Stimulated activated CD8-positive, alpha-beta memory T cell treated with anti-CD3 and anti-CD28 coated beads, Interleukin-7, amount 100 ng/mL, for 48 hours (primary cell): ENCODE measurements around the gene ZNF248.

Experiments
- DNase-seq, 2 donors: peaks; one replicate each; pipeline ENCODE4 v3.0.0-alpha.2; 2020; ENCODE audit warnings: low read depth in 1 of 2; ENCODE audit errors: extremely low read depth in 1 of 2

Gene ZNF248

DNA sequence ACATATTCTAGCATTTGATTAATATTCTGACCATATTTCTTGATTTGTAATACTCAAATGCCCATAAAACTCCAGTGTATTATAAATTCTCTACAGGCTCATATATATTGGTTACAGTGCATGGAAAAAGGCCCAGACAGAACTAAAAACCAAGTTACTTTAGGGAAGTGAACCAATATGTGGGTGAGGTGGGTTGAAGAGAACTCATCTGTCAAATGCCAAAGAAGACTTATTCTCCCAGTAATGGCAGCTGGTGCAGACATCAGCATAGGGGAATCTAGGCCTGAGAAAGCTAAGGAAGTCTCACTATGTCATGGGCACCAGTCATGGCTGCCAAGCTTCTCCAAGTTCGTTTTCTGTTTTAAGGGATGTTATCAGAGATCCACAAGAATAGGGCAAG is 30.6 kb downstream of the ZNF248 start:
- no peak for DNase-seq

DNA sequence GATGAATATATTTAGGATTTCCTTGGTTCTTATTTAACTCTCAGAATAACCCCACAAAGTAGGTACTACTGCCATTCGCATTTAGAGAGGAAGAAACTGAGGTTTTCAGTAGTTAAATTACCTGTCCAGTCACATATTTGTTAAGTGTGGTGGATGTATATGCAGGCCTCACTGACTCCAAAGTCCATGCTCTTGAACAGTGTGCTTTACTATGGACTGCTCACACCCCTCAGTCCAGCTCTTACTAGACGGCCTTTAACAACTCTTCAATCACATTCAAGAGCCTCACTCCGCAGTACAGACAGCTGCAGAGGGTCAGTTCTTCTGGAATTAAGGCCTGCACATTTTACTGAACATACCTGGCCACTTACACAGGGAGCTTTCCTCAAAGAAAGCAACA is 36.2 kb downstream of the ZNF248 start:
- DNase-seq: no peak

DNA sequence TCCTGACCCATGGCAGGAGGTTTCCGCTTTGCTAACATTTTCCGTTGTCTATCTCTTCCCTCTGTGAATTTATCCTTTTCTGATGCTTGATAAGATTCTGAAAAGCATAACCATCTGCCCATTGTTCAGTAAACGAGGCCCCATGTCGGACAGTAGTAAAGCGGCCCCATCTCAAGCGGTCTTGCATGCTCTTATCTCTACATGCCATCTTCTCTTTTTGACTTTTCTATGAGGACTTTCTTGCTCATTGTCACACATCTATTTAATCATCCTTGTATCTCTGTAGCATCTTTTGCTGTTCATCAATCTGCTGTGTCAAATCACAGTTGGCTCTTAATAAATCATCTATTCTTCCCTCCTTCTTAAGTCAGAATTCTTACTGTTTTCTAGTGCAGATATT is 37.6 kb downstream of the ZNF248 start:
- DNase-seq: no peak

DNA sequence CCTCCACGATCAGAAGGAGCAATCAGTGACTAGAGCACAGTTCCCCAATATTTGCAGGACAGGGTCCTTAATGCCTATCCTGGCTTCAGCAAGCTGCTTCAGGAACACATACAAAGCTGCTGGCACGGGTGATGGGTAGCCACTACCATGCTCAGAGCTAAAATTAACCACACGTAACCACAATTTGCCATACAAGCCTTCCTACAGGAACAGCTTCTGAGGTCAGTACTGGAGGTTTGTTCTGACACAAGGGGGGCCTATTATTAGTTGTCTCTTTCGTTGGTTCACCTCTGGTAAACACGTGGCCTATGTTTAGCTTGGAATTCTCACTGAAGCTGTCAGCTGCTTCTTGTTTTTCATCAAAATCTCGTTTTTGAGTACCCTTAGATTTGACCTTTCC is 41.1 kb downstream of the ZNF248 start:
- no peak for DNase-seq

DNA sequence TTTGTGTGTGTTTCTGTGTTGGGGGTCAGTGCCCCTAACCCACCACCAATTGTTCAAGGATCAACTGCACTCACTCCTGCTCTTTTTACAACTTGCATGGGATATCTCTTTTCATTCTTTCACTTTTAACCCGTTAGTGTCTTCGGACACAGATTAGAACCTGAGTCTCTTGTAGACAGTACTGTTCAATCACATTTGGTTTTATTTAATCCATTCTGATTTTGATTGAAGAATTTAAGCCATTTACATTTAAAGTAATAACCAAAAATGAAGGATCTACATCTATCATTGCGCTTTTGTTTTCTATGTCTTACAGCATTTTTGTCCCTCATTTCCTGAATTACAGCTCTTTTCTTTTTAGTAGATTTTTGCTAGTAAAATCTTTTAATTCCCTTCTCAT is 43.6 kb downstream of the ZNF248 start:
- no peak for DNase-seq

DNA sequence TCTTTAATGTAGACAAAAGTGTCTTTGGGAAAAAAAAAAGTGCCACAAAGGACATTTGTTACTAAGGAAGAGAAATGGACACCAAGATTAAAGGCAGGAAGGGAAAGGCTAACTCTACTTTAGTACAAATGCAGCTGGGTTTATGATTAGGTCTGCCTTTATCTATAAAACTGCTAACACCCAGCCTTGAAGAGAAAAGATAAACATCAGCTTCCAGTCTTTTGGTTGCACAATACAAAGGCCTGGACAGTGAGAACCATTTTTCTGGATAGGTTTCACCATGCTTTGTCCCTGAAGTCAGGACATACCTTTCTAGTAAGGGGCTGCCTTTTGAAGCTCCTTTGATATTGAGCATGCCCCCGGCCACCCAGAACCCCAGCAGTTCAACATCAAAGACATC is 45.1 kb downstream of the ZNF248 start:
- DNase-seq: no peak

DNA sequence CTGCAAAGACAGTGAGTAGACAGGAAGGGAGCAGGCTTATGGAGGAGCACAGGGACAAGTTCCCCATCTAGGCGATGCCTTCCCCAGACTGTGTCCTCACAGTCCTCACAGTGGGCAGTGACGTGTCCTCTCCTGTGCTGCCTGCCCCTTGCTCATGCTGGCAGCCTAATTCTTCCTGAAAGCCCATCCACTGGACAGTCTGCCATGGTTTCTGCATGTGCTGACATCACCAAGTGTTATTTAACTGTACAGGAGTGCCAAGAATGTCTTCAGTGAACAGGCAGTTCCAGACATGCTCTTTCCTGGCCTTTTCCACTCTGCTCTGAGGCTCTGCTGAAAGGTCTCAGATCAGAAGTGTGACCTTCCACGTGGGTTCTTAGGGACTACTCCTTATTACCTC is 54.1 kb downstream of the ZNF248 start:
- no peak for DNase-seq

DNA sequence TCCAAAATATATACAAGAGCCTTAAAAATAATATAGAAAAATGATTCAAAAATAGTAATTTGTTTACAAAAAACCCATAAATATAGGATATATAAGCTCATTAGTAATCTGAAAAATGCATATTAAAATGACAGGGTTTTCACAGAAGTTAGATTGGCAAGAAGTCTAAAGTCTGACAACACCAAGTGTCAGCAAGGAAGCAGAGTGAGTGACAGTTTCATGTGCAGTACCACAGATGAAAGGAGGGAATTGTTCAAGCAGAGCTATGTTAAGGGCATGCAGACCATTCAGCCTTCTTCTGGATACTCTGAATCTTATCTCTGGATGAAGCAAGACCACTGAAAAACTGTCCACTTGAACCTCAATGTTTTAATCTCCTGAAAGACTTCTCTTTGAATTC is 55.9 kb downstream of the ZNF248 start:
- no peak for DNase-seq

DNA sequence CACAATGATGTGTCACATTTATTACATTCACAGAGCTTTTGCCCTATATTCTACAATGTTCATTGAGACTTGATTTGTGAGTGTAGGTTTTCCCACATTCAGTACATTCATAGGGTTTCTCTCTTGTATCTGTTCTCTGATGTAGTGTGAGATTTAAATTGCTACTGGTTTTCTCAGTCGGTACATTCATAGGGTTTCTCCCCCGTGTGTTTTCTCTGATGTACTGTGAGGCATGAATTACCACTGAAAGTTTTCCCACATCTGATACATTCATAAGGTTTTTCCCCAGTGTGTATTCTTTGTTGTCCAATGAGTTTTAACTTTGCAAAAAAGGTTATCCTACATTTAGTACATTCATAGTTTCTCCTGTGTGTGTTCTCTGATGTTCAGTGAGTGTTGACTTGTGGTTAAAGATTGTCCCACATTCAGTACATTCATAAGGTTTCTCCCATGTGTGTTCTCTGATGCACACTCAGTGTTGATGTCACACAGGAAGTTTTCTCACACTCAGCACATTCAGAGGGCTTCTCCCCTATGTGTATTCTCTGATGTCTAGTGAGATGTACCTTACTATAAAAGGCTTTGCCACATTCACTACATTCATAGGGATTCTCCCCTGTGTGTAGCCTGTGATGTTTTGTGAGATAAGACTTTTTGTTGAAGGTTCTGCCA is 63.0 kb downstream of the ZNF248 start:
- DNase-seq: no peak

DNA sequence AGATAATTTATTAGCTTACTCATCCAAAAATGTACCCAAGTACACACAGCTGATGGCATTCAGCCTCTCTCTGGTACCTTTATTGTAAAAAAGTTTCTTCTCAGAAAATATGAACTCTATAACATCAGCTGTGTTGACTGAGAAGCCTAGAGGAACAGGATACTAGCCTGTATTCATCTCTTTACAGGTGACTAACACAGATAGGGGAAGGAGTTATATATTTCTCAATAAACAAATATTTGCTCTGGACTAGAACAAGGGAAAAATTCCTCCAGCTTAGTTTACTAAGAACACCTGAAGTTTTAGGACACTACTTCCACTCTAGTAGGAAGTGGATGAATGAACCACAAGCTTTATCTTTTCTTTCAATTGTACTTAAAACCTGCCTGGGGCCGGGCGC is 67.8 kb downstream of the ZNF248 start:
- no peak for DNase-seq

DNA sequence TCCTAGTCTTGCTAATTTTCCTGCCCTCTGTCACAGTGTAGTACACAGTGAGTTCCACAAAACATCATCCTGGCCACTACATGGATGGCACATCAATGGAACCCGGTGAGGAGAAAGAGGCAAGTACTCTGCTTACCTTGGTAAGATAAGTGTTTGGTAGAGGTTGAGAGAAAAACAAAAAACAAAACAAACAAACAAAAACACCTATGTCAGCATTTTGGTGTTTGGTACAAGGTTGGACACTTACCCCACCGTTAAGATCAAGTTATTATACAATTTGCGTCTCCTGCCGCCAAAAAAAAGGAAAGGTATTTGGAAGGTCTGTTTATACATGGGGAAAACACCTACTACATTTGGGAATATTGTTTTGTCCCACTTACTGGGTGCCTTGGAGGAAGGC is 72.7 kb downstream of the ZNF248 start:
- no peak for DNase-seq

DNA sequence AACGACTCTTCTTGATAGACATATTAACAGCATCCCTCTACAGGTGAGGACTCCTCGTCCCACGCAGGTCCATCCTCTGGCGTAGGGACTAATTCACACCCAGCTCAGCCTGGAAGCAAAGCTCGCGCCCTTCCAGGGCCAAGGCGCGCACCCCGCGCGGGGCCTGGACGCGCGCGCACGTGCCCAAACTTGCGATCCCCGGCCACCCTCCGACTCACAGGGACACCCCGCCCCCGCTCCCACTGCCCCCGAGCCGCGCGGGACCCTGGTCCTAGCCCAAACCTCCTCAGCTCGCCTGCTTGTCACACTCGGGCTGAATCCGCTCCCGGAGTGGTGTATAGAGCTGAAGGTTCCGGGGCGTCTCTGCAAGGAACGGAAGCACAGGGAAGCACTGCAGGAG is 76.9 kb downstream of the ZNF248 start:
- DNase-seq: no peak

DNA sequence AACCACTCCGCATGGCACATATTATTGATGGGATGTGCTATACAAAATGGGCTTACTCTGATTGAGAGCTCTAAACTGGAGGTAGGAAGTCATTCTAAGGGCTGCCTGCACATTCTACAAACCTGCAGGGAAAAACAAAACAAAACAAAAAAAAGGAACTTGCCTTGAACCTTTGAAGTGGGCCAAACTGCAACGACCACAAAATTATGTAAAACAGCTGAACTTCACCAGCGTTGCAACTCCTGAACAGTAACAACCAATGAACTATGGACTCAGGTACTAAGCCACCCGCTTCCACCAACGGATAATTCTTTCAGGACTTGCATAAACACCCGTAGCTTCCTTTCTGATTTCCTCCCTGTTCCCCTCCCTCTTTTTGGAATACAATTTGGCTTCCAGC is 80.4 kb downstream of the ZNF248 start:
- DNase-seq: no peak

DNA sequence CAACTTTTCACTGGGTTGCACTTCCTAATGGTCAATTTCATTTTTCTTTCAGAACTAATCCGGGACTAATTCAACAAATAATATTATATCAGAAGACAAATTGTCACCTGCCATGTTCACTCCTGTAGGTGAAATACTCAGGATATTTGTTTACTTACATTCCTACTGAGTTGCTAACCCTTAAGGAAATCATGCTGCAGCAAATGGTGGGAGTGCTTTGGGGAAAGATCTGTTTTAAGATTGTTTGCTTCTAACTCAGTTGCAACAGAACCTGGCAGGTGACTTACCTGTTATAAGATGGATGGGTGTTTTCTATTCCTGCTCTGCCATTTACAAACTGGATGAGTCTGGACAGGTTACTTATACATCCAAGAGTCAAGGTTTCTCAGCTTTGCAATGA is 81.8 kb downstream of the ZNF248 start:
- DNase-seq: no peak

DNA sequence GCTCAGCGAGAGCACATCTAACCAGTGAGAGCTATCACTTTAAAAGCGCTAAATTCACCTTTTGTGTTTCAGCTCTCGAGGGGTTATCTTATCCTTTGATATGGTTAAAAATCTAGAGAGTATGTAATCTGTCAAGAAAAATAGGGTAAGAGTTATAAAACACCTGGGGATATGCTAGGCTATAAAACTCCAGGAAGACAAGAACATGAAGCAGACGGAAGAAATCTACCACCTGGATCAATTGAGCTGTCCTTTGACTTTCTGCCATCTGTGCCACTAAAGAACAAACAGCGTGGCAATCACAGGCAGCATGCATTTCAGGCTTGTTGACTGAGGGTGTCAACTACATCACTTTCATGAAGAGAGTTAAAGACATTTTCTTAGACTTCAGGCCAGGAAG is 83.1 kb downstream of the ZNF248 start:
- no peak for DNase-seq

DNA sequence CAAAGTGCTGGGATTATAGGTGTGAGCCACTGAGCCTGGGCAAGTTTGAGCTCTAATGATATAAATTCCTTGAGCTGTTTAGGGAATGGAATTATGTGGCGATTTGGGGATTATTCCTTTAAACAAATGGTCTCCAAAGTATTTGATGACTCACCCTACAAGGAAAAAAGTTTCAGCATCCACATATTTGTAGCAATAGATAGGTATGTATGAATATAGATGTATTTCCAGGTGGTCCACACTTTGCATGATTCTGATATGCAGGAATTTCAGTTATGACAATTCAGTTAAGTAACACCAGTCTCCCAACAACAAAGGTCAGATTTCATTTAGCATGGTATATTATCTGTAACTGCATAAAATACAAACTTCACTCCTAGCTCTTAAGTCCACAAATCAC is 92.2 kb downstream of the ZNF248 start:
- DNase-seq: no peak

DNA sequence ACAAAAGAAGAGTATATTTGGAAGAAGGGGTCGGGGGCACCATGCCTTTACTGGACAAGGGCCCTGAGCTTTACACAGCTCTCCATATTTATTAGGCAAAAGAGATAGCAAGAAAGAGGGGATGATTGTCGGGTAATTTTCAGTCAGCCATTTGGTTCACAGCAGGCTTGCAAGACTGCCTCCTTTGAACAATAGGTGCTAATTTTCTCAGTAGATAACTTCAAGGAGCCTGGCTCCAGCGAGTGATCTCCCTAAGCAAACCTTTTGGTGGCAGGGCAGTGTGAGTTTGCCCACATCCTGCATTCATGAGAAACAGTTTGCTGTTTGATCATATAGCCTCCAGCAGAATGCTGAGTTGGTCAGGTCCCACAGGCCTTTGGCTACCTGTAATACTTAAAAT is 94.3 kb downstream of the ZNF248 start:
- DNase-seq: no peak

DNA sequence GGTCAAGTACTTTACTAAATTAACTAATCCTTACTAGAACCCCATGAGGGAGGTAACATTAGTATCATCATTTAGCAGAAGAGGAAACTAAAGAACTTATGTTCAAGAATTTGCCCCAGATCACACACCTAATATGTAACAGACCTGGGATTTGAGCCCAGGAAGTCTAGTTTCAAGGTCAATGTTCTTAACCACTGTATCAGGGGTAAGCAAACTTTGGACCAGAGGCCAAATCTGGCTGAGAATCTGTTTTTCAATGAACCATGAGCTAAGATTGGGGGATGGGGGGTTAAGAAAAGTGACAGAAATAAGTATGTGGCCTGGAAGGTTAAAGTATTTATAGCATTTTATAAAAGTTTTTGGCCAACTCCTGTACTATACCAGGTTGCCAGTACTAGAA is 95.1 kb downstream of the ZNF248 start:
- DNase-seq: no peak

DNA sequence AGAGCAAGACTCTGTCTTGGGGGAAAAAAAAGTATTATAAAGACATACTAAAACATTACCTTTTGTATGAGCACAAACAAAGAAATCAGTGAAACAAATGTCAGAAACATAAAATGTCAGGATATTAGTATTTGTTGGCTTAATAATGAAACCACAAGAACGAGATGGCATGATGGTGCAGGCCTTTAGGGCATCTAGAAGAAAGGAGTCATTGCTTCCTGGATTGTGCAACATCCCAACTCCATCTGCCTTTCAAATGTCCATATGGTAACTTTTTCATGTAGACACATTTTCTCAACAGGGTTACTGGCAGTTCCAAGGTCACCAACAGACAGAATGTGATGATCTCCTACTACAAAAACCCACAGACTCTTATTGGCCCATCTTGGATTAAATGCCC is 96.6 kb downstream of the ZNF248 start:
- DNase-seq: no peak

DNA sequence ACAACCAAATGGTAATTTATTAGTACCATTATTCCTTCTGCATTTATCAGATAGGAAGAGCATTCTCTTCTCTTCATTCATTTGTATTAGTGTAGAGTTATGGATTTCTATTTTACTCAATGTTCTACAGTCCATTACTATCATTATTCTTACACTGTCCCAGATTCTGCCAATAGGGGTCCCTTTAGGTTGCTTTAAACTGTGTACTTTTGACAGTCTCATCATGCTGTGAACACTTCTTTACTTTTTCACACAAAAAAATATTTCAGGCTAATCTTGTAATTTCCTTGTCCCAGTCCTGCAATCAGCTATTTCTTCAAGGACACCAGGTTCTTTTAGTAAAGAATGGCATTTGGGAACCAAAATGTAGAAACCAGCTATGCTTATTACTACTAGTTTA is 99.3 kb downstream of the ZNF248 start:
- DNase-seq: no peak

DNA sequence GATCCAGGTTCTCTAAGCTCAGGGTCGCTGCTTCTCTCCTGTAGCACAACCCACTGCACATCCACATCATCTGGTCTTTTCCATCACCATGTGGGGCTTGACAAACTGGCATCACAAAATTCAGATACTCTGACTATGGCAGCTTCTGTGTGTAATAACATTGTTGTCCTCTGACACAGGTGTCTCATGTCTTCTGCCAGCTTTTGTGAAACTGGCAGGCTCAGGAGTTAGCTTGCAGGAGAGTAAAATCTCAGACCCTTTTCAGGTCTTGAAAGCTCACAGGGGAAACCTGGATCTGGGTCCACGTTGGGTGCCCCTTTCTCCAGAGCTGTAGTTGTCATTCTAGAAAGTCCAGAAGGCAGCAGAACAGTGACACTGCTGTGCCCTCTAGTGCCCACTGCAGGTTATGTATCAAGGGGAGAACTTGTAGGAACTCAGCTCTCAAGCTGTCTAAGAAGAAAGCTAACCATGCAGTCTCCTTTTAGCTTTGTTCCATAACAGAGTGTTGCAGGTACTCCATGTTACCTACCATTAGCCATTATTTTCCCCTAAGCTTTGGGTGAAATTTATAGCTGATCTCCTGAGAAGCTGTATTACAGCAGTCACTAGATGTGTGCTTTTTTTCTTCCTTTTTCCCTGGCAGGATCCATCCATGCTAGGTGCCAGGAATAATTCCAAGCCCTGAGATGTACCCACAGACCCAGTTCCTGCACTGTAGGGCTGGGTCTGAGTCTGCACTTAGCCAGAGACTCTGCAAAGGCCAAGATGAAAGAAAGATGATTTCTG is 102.7 kb downstream of the ZNF248 start:
- no peak for DNase-seq

DNA sequence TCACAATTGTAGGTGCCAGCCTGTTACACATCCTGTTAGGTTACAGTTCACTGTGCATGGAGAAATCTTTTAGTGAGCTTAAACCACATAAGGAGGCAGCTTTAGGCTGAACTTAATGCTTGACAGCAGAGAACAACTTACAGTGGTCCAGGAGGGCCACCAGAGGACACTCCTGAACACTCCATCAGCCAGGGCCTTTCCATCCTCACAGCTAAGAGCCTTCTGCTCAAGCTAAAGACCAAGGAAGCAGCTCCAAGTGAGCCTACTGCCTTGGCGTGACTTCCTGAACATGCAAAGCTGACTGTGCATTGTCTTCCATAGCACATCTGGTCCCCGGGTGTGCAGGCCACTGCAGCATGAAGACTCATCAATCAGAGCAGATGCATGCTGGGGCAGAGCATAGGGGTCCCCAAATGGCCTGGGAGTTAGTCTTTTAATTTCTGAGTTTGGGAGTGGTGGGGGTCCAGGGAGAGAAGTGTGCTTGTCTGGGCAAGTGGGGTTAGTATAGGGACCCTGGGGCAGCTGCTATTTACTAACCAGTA is 105.0 kb downstream of the ZNF248 start:
- DNase-seq: no peak

DNA sequence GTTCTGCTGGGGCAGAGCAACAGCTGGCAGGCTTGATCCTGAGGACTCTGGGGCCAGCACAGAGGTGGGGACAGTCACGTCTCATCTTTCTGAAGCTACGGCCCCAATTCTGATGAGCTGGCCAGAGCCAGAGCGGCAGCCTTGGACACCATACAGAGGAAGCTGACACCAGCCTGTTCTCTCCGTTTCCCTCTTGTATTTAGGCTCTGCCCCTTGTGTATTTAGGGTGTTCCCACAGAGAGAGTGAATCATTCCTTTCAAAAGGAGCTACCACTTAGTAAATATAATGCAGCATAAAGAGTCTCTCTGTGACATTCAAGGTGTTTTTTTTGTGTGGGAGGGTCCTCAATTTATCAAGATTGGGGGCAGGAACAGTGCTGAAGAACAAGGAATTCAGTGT is 109.2 kb downstream of the ZNF248 start:
- no peak for DNase-seq
